GM10266 (cell line): ENCODE results near the gene TNNI2.

Experiments
- DNase-seq: peaks from one replicate; pipeline ENCODE4 v3.0.0; 2012; ENCODE audit errors: extremely low spot score
- CTCF ChIP-seq: IDR thresholded peaks from 2 replicates; pipeline ENCODE4 v1.5.1; 2012; ENCODE audit warnings: mild to moderate bottlenecking, low read depth; ENCODE audit not compliant: control insufficient read depth, insufficient read depth; ENCODE audit errors: missing control alignments

The TNNI2 gene

GRCh38 chr11:1826552-1827094 is 12.2 kb upstream of the TNNI2 start:
- no peak for DNase-seq

DNA sequence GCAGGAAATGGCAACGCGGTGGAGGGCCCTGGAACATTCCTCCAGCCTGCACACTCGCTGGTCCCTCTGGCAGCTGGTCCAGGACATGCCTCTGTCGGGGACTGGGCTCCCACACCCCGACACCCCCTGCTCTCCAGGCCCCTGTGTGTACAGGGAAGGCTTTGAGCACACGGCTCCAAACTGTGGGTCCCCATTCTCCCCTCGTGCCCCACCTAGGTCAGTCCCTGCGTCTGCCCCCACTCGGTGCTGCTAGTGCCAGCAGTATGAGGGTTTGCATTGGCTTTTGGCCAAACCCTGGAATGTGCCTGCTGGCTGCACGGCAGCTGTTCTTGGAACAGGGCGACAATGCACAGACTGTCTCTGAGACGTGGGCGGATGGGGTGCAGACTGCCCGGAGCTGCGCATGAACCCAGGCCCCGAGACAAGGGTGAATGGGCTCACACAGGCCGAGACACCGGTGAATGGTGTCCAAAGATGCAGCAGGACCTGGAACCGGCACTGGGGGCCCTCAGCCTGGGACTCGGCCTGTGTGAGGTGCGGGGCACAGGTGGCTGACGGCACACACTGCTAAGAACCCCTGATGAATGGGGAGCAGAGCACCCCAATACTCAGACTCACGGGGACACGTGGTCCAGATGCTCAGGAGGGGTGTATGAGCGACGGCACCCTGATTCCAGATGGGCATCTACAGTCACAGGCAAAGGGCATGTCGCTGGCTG is 11.5 kb upstream of the TNNI2 start:
- DNase-seq: no peak
- no peak for TF ChIP-seq CTCF

More at GRCh38 chr11:1826552-1827094, 12.2 kb upstream of the TNNI2 start:
- TF ChIP-seq CTCF: no peak

DNA sequence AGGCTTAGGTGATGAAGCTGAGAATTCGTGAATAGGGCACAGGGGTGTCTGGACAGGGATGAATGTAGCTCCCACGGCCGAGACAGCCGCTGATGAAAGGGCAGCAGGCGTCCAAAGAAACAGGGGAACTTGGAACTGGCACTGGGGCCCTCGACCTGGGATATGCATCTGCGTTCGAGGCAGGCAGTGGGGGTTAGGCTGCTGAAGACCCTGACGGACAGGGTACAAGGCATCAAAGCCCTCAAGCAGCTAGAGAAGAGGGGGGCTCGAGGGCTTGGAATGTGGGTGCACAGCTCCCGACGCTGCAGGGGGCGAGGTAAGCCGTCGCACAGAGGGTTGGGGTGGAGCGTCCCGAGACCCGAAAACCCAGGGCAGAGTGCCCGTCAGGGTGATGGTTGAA is 10.8 kb upstream of the TNNI2 start:
- DNase-seq: no peak
- no peak for TF ChIP-seq CTCF

DNA sequence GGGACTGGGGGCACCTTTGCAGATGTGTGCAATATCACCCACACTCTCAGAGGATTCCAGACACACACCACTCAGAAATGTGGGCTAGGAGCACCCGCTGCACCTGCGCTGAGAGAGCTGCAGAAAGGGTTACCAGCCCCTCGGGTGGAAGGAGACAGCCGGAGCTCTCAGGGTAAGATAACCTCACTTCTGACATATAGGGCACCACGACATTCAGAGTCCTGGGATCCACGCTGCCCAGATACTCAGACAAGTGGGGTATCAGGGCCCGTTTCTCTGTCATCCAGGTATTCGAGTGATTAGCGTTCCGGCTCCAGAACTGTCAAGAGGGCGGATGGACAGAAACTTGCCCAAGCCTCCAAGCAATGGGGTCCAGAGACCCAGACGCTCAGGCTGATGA is 10.2 kb upstream of the TNNI2 start:
- no peak for TF ChIP-seq CTCF
- DNase-seq: no peak

- no peak for TF ChIP-seq CTCF
- no peak for DNase-seq
These were observed 9.6 kb upstream of the TNNI2 start for GRCh38 chr11:1829039-1829820.

DNA sequence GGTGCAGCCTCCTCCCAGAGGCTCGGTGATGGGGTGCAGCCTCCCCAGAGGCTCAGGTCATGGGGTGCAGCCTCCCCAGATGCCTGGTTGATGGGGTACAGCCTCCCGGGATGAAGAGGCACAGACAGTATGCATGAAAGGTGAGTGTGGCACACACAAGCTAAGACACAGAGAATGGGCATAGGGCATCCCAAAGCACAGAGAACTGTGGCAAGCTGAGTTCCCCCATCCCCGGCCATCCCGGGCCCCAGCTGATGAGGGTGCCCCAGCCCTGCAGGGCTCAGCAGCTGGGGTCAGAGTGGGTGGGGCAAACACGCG is 8.8 kb upstream of the TNNI2 start:
- DNase-seq: no peak
- TF ChIP-seq CTCF: no peak
